Astrocyte of the spinal cord (primary cell): ENCODE measurements around the gene MMP28.

Experiments used
- DNase-seq: peaks from one replicate; pipeline ENCODE4 v3.0.0; 2011; ENCODE audit warnings: low read depth, low spot score
- H3K4me3 ChIP-seq: 2 replicates; pipeline ENCODE4 v1.5.1; 2011; ENCODE audit warnings: low read depth, mild to moderate bottlenecking, low read length, moderate library complexity
- CTCF ChIP-seq: IDR thresholded peaks from 2 replicates; pipeline ENCODE4 v1.5.1; 2012; ENCODE audit warnings: low read depth, mild to moderate bottlenecking, low read length, inconsistent platforms
- in situ Hi-C: cut with HindIII; loops from 2 replicates; pipeline ENCODE4 v1.10.0; 2017; ENCODE audit warnings: low sequenced_read_pairs

Gene MMP28

GRCh38 chr17:35730400-35731005 lies 64.9 kb downstream of the MMP28 start:
- H3K4me3 ChIP-seq: no peak overlapping the region
- no peak for DNase-seq
- TF ChIP-seq CTCF: no peak
- in situ Hi-C loops: no loop called here

GRCh38 chr17:35729405-35729833 lies 66.0 kb downstream of the MMP28 start:
- no peak for TF ChIP-seq CTCF
- no peak for DNase-seq
- no peak overlapping the region for H3K4me3 ChIP-seq
- in situ Hi-C loops: no loop called here

- no peak for DNase-seq
- in situ Hi-C loops: no loop called here
- no peak overlapping the region for H3K4me3 ChIP-seq
- no peak for TF ChIP-seq CTCF
Measured at GRCh38 chr17:35728551-35728950, 66.9 kb downstream of the MMP28 start.

- no peak overlapping the region for H3K4me3 ChIP-seq
- in situ Hi-C loops: no loop called here
- DNase-seq: no peak
- no peak for TF ChIP-seq CTCF
Measured at GRCh38 chr17:35727635-35728034, 67.8 kb downstream of the MMP28 start.

- peak; percentile 50 for DNase-seq
- H3K4me3 ChIP-seq: no peak overlapping the region
- TF ChIP-seq CTCF: no peak
- in situ Hi-C loops: no loop called here
Measured at GRCh38 chr17:35726953-35727460, 68.4 kb downstream of the MMP28 start.

GRCh38 chr17:35726127-35726952 lies 69.1 kb downstream of the MMP28 start:
- peak; percentile 93 for DNase-seq
- in situ Hi-C loops: no loop called here
- TF ChIP-seq CTCF: no peak
- H3K4me3 ChIP-seq: no peak overlapping the region
